Amniotic epithelial cell (primary cell): Measurements from ENCODE around the gene CCDC33.

Experiments used
- DNase-seq: peaks from one replicate; pipeline ENCODE4 v3.0.0-alpha.2; 2010; ENCODE audit warnings: low read depth

CCDC33 gene

GRCh38 chr15:74229686-74230085 is 6.4 kb upstream of the CCDC33 start:
- DNase-seq = no peak

- no peak for DNase-seq
These were observed 4.7 kb upstream of the CCDC33 start for GRCh38 chr15:74231475-74231874.

GRCh38 chr15:74233373-74233772 is 2.8 kb upstream of the CCDC33 start:
- DNase-seq = no peak

GRCh38 chr15:74233851-74234597 is 2.1 kb upstream of the CCDC33 start:
- no peak for DNase-seq

- DNase-seq = no peak
These were observed 1.6 kb upstream of the CCDC33 start for GRCh38 chr15:74234598-74234875.

GRCh38 chr15:74239051-74239705 is 3.1 kb downstream of the CCDC33 start:
- DNase-seq = no peak

GRCh38 chr15:74240002-74240568 is 4.0 kb downstream of the CCDC33 start:
- peak; percentile 51 for DNase-seq

GRCh38 chr15:74240897-74241614 is 4.9 kb downstream of the CCDC33 start:
- no peak for DNase-seq

GRCh38 chr15:74242441-74243185 is 6.5 kb downstream of the CCDC33 start:
- peak; percentile 24 for DNase-seq

- DNase-seq = no peak
These were observed 7.3 kb downstream of the CCDC33 start for GRCh38 chr15:74243431-74243830.

- DNase-seq = no peak
These were observed 8.8 kb downstream of the CCDC33 start for GRCh38 chr15:74244822-74245341.

GRCh38 chr15:74245342-74245931 is 9.3 kb downstream of the CCDC33 start:
- DNase-seq = no peak

- DNase-seq = no peak
These were observed 14.1 kb downstream of the CCDC33 start for GRCh38 chr15:74250266-74250665.

- no peak for DNase-seq
These were observed 15.1 kb downstream of the CCDC33 start for GRCh38 chr15:74251131-74251811.

GRCh38 chr15:74252291-74252690 is 16.2 kb downstream of the CCDC33 start:
- DNase-seq = no peak

GRCh38 chr15:74252721-74253120 is 16.6 kb downstream of the CCDC33 start:
- DNase-seq = no peak

- peak; percentile 18 for DNase-seq
These were observed 17.2 kb downstream of the CCDC33 start for GRCh38 chr15:74253211-74253921.

GRCh38 chr15:74257105-74257504 is 21.0 kb downstream of the CCDC33 start:
- no peak for DNase-seq

- no peak for DNase-seq
These were observed 21.5 kb downstream of the CCDC33 start for GRCh38 chr15:74257623-74258022.
